ENCODE data around the gene LRCH4. TPM values are rescaled to one million over a fixed set of nuclear protein-coding genes. Genes with fewer than 3 reads are reported as not detected.

Gene LRCH4
- total and polyA plus RNA-seq, 2 of the 13 experiments (the other 11 are each of a cell fraction or from before 2014, with no cell fraction given): 7.0 to 9.3 TPM

DNA sequence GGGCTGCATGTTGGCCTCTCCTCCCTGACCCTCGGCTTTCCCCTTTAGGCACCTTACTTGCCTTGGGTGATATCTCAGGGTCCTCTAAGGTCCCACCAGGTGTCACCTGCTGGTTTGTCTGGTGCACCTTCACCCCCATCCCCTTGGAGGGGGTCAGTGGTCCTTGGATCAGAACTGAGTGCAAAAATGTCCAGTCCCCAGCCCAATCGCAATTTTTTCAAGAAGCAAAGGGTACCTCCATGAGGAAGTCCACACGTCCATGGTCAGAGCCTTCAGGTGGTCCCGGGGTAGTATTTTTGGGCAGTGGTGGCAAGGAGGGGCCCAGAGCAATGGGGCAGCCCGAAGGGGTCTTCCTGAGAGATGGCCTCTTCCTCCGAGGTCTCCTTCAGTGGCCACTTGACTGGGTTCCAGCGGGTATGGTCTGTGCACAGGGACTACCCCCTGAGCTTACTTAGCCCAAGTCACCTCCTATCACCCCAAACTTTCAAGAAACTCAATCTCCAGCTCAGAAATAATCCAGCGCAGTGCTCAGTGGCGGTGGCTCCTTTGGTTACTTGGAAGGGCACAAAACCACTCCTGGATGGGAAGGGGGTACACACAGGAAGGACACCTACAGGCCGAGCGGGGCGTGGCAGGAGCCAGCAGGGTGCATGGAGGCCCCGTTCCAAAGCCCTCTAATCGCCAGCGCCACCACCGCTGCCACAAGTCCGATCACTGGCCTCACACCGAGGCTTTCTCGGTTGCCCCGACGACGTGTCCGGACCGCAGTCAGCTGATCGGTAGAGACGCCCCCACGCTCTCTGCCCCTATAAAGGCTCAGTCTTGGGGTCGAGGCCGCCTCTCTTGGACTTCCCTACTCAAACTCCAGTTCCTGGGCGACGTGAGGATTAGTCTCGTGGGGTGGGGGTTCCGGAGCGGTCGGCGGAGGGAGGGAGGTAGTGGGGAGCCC, 16.8 kb downstream of the LRCH4 start (continued):
- TF ChIP-seq, protein P1, sequence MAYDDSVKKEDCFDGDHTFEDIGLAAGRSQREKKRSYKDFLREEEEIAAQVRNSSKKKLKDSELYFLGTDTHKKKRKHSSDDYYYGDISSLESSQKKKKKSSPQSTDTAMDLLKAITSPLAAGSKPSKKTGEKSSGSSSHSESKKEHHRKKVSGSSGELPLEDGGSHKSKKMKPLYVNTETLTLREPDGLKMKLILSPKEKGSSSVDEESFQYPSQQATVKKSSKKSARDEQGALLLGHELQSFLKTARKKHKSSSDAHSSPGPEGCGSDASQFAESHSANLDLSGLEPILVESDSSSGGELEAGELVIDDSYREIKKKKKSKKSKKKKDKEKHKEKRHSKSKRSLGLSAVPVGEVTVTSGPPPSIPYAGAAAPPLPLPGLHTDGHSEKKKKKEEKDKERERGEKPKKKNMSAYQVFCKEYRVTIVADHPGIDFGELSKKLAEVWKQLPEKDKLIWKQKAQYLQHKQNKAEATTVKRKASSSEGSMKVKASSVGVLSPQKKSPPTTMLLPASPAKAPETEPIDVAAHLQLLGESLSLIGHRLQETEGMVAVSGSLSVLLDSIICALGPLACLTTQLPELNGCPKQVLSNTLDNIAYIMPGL (CRISPR knock-in tag; IDR thresholded peaks at IDR 0.05; ENCODE audit: borderline replicate concordance in 1 of 2, low read depth in 1 of 2): peak in 1 of 2 experiments; percentile 53; a peak in 1 of 4 replicates
- TF ChIP-seq ZNF205 (CRISPR knock-in tag; IDR thresholded peaks at IDR 0.05): 0 out of 2 replicates have a peak, but pooled peaks have one; percentile 22
- TF ChIP-seq, protein P2, sequence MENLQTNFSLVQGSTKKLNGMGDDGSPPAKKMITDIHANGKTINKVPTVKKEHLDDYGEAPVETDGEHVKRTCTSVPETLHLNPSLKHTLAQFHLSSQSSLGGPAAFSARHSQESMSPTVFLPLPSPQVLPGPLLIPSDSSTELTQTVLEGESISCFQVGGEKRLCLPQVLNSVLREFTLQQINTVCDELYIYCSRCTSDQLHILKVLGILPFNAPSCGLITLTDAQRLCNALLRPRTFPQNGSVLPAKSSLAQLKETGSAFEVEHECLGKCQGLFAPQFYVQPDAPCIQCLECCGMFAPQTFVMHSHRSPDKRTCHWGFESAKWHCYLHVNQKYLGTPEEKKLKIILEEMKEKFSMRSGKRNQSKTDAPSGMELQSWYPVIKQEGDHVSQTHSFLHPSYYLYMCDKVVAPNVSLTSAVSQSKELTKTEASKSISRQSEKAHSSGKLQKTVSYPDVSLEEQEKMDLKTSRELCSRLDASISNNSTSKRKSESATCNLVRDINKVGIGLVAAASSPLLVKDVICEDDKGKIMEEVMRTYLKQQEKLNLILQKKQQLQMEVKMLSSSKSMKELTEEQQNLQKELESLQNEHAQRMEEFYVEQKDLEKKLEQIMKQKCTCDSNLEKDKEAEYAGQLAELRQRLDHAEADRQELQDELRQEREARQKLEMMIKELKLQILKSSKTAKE (CRISPR knock-in tag; IDR thresholded peaks at IDR 0.05; ENCODE audit: borderline replicate concordance): peak; percentile 47; the same call in 1 of the 2 replicates
- TF ChIP-seq ELF1 (CRISPR knock-in tag; IDR thresholded peaks at IDR 0.05): peak; percentile 63
- TF ChIP-seq, protein P3, sequence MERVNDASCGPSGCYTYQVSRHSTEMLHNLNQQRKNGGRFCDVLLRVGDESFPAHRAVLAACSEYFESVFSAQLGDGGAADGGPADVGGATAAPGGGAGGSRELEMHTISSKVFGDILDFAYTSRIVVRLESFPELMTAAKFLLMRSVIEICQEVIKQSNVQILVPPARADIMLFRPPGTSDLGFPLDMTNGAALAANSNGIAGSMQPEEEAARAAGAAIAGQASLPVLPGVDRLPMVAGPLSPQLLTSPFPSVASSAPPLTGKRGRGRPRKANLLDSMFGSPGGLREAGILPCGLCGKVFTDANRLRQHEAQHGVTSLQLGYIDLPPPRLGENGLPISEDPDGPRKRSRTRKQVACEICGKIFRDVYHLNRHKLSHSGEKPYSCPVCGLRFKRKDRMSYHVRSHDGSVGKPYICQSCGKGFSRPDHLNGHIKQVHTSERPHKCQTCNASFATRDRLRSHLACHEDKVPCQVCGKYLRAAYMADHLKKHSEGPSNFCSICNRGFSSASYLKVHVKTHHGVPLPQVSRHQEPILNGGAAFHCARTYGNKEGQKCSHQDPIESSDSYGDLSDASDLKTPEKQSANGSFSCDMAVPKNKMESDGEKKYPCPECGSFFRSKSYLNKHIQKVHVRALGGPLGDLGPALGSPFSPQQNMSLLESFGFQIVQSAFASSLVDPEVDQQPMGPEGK (CRISPR knock-in tag; IDR thresholded peaks at IDR 0.05): 0 out of 2 replicates have a peak, but pooled peaks have one; percentile 73
- no peak for TF ChIP-seq ZNF256 (CRISPR knock-in tag; conservative IDR thresholded peaks at IDR 0.05)
- TF ChIP-seq ZNF891 (CRISPR knock-in tag; IDR thresholded peaks at IDR 0.05): peak; percentile 10; the same call in 1 of the 2 replicates
- no peak for TF ChIP-seq ZNF296 (CRISPR knock-in tag; conservative IDR thresholded peaks at IDR 0.05)
- TF ChIP-seq DPF2 (CRISPR knock-in tag; IDR thresholded peaks at IDR 0.05; ENCODE audit: borderline replicate concordance, low read depth): peak; percentile 18; the same call in 1 of the 2 replicates
- TF ChIP-seq DMAP1 (CRISPR knock-in tag; IDR thresholded peaks at IDR 0.05): no peak; the same call in 1 of the 2 replicates
- TF ChIP-seq ZBTB7A (CRISPR knock-in tag; IDR thresholded peaks at IDR 0.05): 0 out of 2 replicates have a peak, but pooled peaks have one; percentile 25
- TF ChIP-seq, protein P4, sequence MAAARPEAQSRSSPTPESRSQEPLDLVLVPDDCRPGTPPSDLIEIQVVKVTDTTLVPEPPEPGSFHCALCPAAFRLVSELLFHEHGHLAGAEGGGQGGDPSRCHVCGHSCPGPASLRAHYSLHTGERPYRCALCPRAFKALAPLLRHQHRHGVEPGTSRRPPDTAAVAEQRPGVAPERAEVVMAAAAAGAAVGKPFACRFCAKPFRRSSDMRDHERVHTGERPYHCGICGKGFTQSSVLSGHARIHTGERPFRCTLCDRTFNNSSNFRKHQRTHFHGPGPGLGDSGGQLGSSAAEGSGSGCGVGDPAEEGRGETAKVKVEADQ (CRISPR knock-in tag; IDR thresholded peaks at IDR 0.05; ENCODE audit: borderline replicate concordance): 0 out of 2 replicates have a peak, but pooled peaks have one; percentile 87
- TF ChIP-seq, protein P5, sequence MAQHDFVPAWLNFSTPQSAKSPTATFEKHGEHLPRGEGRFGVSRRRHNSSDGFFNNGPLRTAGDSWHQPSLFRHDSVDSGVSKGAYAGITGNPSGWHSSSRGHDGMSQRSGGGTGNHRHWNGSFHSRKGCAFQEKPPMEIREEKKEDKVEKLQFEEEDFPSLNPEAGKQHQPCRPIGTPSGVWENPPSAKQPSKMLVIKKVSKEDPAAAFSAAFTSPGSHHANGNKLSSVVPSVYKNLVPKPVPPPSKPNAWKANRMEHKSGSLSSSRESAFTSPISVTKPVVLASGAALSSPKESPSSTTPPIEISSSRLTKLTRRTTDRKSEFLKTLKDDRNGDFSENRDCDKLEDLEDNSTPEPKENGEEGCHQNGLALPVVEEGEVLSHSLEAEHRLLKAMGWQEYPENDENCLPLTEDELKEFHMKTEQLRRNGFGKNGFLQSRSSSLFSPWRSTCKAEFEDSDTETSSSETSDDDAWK (CRISPR knock-in tag; IDR thresholded peaks at IDR 0.05): no peak
- TF ChIP-seq, protein P6, sequence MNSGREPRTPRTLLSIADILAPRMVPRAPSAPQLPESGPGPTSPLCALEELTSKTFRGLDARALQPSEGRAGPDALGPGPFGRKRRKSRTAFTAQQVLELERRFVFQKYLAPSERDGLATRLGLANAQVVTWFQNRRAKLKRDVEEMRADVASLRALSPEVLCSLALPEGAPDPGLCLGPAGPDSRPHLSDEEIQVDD (CRISPR knock-in tag; IDR thresholded peaks at IDR 0.05; ENCODE audit: borderline replicate concordance): no peak
- TF ChIP-seq ZFP1 (CRISPR knock-in tag; IDR thresholded peaks at IDR 0.05): no peak; the same call in none of the 2 replicates

All from HepG2 (cell line).